Measurements from ENCODE around the gene NRG2.

Gene NRG2

GRCh38 chr5:139861021-139861888 lies 181.8 kb downstream of the NRG2 start:
- DNase-seq (ENCODE audit: low read depth, low spot score), result no peak

GRCh38 chr5:139859013-139859412 lies 184.1 kb downstream of the NRG2 start:
- no peak for DNase-seq (ENCODE audit: low read depth, low spot score)

GRCh38 chr5:139856714-139857113 lies 186.4 kb downstream of the NRG2 start:
- no peak for DNase-seq (ENCODE audit: low read depth, low spot score)

GRCh38 chr5:139855946-139856540 lies 187.1 kb downstream of the NRG2 start:
- DNase-seq (ENCODE audit: low read depth, low spot score), result no peak

GRCh38 chr5:139855451-139855850 lies 187.6 kb downstream of the NRG2 start:
- no peak for DNase-seq (ENCODE audit: low read depth, low spot score)

GRCh38 chr5:139854953-139855352 lies 188.1 kb downstream of the NRG2 start:
- DNase-seq (ENCODE audit: low read depth, low spot score), result no peak

- no peak for DNase-seq (ENCODE audit: low read depth, low spot score)
Measured at GRCh38 chr5:139854029-139854605, 189.0 kb downstream of the NRG2 start.

- no peak for DNase-seq (ENCODE audit: low read depth, low spot score)
Measured at GRCh38 chr5:139852696-139853095, 190.4 kb downstream of the NRG2 start.

- no peak for DNase-seq (ENCODE audit: low read depth, low spot score)
Measured at GRCh38 chr5:139851558-139851957, 191.5 kb downstream of the NRG2 start.

- DNase-seq (ENCODE audit: low read depth, low spot score), result no peak
Measured at GRCh38 chr5:139850423-139851016, 192.6 kb downstream of the NRG2 start.

- no peak for DNase-seq (ENCODE audit: low read depth, low spot score)
Measured at GRCh38 chr5:139849942-139850341, 193.2 kb downstream of the NRG2 start.

- no peak for DNase-seq (ENCODE audit: low read depth, low spot score)
Measured at GRCh38 chr5:139849501-139849900, 193.6 kb downstream of the NRG2 start.

GRCh38 chr5:139848508-139849100 lies 194.5 kb downstream of the NRG2 start:
- DNase-seq (ENCODE audit: low read depth, low spot score), result no peak

- DNase-seq (ENCODE audit: low read depth, low spot score), result peak; percentile 61
Measured at GRCh38 chr5:139847790-139848507, 195.2 kb downstream of the NRG2 start.

- DNase-seq (ENCODE audit: low read depth, low spot score), result no peak
Measured at GRCh38 chr5:139847091-139847490, 196.0 kb downstream of the NRG2 start.

- DNase-seq (ENCODE audit: low read depth, low spot score), result no peak
Measured at GRCh38 chr5:139845846-139846681, 197.0 kb downstream of the NRG2 start.

- peak; percentile 58 for DNase-seq (ENCODE audit: low read depth, low spot score)
Measured at GRCh38 chr5:139844472-139845145, 198.5 kb downstream of the NRG2 start.

- no peak for DNase-seq (ENCODE audit: low read depth, low spot score)
Measured at GRCh38 chr5:139843991-139844390, 199.1 kb downstream of the NRG2 start.

- no peak for DNase-seq (ENCODE audit: low read depth, low spot score)
Measured at GRCh38 chr5:139842321-139842720, 200.8 kb downstream of the NRG2 start.

- no peak for DNase-seq (ENCODE audit: low read depth, low spot score)
Measured at GRCh38 chr5:139841549-139841948, 201.6 kb downstream of the NRG2 start.

All from activated naive CD8-positive, alpha-beta T cell treated with anti-CD3 and anti-CD28 coated beads, Interleukin-2, amount 50 U/mL, for 16 hours (primary cell).